WTC11 (cell line): ENCODE data around the gene STARD10.

Experiments used
- CBFB ChIP-seq: sonication (generic); formaldehyde crosslinking; IDR thresholded peaks from 2 replicates; pipeline ENCODE4 v1.8.1; 2022; ENCODE audit warnings: mild to moderate bottlenecking, low read depth, missing genetic modification reagents
- FOXJ3 ChIP-seq: sonication (generic); formaldehyde crosslinking; IDR thresholded peaks from 2 replicates; pipeline ENCODE4 v1.9.0; 2021; ENCODE audit warnings: missing genetic modification reagents, mild to moderate bottlenecking, borderline replicate concordance
- GTF2I ChIP-seq: fragments of 250-450 bp; sonication (Bioruptor Pico); conservative IDR thresholded peaks from 2 replicates; pipeline ENCODE4 v1.4.0; 2021; ENCODE audit warnings: mild to moderate bottlenecking
- NR2C2 ChIP-seq: sonication (generic); formaldehyde crosslinking; IDR thresholded peaks from 2 replicates; pipeline ENCODE4 v1.8.0; 2022; ENCODE audit warnings: mild to moderate bottlenecking, missing genetic modification reagents
- SMAD3 ChIP-seq: sonication (generic); formaldehyde crosslinking; IDR thresholded peaks from 2 replicates; pipeline ENCODE4 v1.8.0; 2022; ENCODE audit warnings: missing genetic modification reagents, mild to moderate bottlenecking, borderline replicate concordance
- SMAD4 ChIP-seq: sonication (generic); formaldehyde crosslinking; IDR thresholded peaks from 2 replicates; pipeline ENCODE4 v1.8.0; 2022; ENCODE audit warnings: mild to moderate bottlenecking, missing genetic modification reagents
- TEAD1 ChIP-seq: sonication (generic); formaldehyde crosslinking; IDR thresholded peaks from 2 replicates; pipeline ENCODE4 v1.8.0; 2022; ENCODE audit warnings: mild to moderate bottlenecking, missing genetic modification reagents
- TF ChIP-seq, protein P1 (sequence below): fragments of 200-600 bp; IDR thresholded peaks from 2 replicates; pipeline ENCODE4 v1.8.0; 2022; ENCODE audit warnings: antibody characterized with exemption
- TF ChIP-seq, protein P2 (sequence below): sonication (generic); formaldehyde crosslinking; IDR thresholded peaks from 2 replicates; pipeline ENCODE4 v1.8.1; 2023; ENCODE audit warnings: mild to moderate bottlenecking, missing genetic modification reagents
- TF ChIP-seq, protein P3 (sequence below): sonication (generic); formaldehyde crosslinking; IDR thresholded peaks from 2 replicates; pipeline ENCODE4 v1.8.1; 2022; ENCODE audit warnings: mild to moderate bottlenecking, missing genetic modification reagents, moderate library complexity, borderline replicate concordance
- TF ChIP-seq, protein P4 (sequence below): sonication (generic); formaldehyde crosslinking; IDR thresholded peaks from 2 replicates; pipeline ENCODE4 v1.8.0; 2023; ENCODE audit warnings: missing genetic modification reagents
- TF ChIP-seq, protein P5 (sequence below): sonication (generic); formaldehyde crosslinking; conservative IDR thresholded peaks from 2 replicates; pipeline ENCODE4 v1.8.1; 2022; ENCODE audit warnings: mild to moderate bottlenecking, missing genetic modification reagents
- TF ChIP-seq, protein P6 (sequence below): sonication (generic); formaldehyde crosslinking; IDR thresholded peaks from 2 replicates; pipeline ENCODE4 v1.8.1; 2023; ENCODE audit warnings: mild to moderate bottlenecking, missing genetic modification reagents, borderline replicate concordance

DNA sequence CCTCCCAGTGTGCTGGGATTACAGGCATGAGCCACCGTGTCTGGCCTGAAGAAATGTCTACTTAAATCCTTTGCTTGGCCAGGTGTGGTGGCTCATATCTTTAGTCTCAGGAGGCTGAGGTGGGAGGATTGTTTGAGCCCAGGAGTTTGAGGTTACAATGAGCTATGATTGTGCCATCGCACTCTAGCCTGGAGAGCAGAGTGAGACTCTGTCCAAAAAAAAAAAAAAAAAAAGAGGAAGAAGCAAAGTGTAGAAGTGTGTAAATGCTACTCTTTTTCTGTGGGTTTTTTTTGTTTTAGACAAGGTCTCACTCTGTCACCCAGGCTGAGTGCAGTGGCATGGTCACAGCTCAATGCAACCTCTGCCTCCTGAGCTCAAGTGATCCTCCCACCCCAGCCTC is 13.9 kb upstream of the STARD10 start:
- TF ChIP-seq, protein P1, sequence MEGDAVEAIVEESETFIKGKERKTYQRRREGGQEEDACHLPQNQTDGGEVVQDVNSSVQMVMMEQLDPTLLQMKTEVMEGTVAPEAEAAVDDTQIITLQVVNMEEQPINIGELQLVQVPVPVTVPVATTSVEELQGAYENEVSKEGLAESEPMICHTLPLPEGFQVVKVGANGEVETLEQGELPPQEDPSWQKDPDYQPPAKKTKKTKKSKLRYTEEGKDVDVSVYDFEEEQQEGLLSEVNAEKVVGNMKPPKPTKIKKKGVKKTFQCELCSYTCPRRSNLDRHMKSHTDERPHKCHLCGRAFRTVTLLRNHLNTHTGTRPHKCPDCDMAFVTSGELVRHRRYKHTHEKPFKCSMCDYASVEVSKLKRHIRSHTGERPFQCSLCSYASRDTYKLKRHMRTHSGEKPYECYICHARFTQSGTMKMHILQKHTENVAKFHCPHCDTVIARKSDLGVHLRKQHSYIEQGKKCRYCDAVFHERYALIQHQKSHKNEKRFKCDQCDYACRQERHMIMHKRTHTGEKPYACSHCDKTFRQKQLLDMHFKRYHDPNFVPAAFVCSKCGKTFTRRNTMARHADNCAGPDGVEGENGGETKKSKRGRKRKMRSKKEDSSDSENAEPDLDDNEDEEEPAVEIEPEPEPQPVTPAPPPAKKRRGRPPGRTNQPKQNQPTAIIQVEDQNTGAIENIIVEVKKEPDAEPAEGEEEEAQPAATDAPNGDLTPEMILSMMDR, result no peak
- TF ChIP-seq, protein P2, sequence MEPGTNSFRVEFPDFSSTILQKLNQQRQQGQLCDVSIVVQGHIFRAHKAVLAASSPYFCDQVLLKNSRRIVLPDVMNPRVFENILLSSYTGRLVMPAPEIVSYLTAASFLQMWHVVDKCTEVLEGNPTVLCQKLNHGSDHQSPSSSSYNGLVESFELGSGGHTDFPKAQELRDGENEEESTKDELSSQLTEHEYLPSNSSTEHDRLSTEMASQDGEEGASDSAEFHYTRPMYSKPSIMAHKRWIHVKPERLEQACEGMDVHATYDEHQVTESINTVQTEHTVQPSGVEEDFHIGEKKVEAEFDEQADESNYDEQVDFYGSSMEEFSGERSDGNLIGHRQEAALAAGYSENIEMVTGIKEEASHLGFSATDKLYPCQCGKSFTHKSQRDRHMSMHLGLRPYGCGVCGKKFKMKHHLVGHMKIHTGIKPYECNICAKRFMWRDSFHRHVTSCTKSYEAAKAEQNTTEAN (CRISPR knock-in tag), result no peak
- TF ChIP-seq NR2C2, result no peak
- TF ChIP-seq, protein P3, sequence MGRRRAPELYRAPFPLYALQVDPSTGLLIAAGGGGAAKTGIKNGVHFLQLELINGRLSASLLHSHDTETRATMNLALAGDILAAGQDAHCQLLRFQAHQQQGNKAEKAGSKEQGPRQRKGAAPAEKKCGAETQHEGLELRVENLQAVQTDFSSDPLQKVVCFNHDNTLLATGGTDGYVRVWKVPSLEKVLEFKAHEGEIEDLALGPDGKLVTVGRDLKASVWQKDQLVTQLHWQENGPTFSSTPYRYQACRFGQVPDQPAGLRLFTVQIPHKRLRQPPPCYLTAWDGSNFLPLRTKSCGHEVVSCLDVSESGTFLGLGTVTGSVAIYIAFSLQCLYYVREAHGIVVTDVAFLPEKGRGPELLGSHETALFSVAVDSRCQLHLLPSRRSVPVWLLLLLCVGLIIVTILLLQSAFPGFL (CRISPR knock-in tag), result no peak
- no peak for TF ChIP-seq CBFB (CRISPR knock-in tag)
- TF ChIP-seq, protein P4, sequence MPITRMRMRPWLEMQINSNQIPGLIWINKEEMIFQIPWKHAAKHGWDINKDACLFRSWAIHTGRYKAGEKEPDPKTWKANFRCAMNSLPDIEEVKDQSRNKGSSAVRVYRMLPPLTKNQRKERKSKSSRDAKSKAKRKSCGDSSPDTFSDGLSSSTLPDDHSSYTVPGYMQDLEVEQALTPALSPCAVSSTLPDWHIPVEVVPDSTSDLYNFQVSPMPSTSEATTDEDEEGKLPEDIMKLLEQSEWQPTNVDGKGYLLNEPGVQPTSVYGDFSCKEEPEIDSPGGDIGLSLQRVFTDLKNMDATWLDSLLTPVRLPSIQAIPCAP (CRISPR knock-in tag), result no peak
- no peak for TF ChIP-seq SMAD4 (CRISPR knock-in tag)
- no peak for TF ChIP-seq SMAD3 (CRISPR knock-in tag)
- TF ChIP-seq TEAD1 (CRISPR knock-in tag), result no peak
- TF ChIP-seq, protein P5, sequence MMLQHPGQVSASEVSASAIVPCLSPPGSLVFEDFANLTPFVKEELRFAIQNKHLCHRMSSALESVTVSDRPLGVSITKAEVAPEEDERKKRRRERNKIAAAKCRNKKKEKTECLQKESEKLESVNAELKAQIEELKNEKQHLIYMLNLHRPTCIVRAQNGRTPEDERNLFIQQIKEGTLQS (CRISPR knock-in tag), result no peak
- TF ChIP-seq, protein P6, sequence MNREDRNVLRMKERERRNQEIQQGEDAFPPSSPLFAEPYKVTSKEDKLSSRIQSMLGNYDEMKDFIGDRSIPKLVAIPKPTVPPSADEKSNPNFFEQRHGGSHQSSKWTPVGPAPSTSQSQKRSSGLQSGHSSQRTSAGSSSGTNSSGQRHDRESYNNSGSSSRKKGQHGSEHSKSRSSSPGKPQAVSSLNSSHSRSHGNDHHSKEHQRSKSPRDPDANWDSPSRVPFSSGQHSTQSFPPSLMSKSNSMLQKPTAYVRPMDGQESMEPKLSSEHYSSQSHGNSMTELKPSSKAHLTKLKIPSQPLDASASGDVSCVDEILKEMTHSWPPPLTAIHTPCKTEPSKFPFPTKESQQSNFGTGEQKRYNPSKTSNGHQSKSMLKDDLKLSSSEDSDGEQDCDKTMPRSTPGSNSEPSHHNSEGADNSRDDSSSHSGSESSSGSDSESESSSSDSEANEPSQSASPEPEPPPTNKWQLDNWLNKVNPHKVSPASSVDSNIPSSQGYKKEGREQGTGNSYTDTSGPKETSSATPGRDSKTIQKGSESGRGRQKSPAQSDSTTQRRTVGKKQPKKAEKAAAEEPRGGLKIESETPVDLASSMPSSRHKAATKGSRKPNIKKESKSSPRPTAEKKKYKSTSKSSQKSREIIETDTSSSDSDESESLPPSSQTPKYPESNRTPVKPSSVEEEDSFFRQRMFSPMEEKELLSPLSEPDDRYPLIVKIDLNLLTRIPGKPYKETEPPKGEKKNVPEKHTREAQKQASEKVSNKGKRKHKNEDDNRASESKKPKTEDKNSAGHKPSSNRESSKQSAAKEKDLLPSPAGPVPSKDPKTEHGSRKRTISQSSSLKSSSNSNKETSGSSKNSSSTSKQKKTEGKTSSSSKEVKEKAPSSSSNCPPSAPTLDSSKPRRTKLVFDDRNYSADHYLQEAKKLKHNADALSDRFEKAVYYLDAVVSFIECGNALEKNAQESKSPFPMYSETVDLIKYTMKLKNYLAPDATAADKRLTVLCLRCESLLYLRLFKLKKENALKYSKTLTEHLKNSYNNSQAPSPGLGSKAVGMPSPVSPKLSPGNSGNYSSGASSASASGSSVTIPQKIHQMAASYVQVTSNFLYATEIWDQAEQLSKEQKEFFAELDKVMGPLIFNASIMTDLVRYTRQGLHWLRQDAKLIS (CRISPR knock-in tag), result no peak
- TF ChIP-seq GTF2I (CRISPR knock-in tag), result no peak
- no peak for TF ChIP-seq FOXJ3 (CRISPR knock-in tag)
